ENCODE results near the gene CDKN2B.

- TF ChIP-seq, protein P1, sequence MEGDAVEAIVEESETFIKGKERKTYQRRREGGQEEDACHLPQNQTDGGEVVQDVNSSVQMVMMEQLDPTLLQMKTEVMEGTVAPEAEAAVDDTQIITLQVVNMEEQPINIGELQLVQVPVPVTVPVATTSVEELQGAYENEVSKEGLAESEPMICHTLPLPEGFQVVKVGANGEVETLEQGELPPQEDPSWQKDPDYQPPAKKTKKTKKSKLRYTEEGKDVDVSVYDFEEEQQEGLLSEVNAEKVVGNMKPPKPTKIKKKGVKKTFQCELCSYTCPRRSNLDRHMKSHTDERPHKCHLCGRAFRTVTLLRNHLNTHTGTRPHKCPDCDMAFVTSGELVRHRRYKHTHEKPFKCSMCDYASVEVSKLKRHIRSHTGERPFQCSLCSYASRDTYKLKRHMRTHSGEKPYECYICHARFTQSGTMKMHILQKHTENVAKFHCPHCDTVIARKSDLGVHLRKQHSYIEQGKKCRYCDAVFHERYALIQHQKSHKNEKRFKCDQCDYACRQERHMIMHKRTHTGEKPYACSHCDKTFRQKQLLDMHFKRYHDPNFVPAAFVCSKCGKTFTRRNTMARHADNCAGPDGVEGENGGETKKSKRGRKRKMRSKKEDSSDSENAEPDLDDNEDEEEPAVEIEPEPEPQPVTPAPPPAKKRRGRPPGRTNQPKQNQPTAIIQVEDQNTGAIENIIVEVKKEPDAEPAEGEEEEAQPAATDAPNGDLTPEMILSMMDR (IDR thresholded peaks at IDR 0.05), result no peak
- no peak for TF ChIP-seq RFX5 (IDR thresholded peaks at IDR 0.05; ENCODE audit: low read length)
- no peak for TF ChIP-seq CHD2 (IDR thresholded peaks at IDR 0.05; ENCODE audit: low read length, partially characterized antibody)
- TF ChIP-seq RXRA (IDR thresholded peaks at IDR 0.05; ENCODE audit: borderline replicate concordance, low read depth), result no peak
- TF ChIP-seq POLR2AphosphoS5 (IDR thresholded peaks at IDR 0.05; ENCODE audit: low read depth, low read length), result no peak
- TF ChIP-seq, protein P2, sequence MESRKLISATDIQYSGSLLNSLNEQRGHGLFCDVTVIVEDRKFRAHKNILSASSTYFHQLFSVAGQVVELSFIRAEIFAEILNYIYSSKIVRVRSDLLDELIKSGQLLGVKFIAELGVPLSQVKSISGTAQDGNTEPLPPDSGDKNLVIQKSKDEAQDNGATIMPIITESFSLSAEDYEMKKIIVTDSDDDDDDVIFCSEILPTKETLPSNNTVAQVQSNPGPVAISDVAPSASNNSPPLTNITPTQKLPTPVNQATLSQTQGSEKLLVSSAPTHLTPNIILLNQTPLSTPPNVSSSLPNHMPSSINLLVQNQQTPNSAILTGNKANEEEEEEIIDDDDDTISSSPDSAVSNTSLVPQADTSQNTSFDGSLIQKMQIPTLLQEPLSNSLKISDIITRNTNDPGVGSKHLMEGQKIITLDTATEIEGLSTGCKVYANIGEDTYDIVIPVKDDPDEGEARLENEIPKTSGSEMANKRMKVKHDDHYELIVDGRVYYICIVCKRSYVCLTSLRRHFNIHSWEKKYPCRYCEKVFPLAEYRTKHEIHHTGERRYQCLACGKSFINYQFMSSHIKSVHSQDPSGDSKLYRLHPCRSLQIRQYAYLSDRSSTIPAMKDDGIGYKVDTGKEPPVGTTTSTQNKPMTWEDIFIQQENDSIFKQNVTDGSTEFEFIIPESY (IDR thresholded peaks at IDR 0.05; ENCODE audit: borderline replicate concordance, low read depth), result no peak
- TF ChIP-seq FOXM1 (IDR thresholded peaks at IDR 0.05; ENCODE audit: low read depth), result no peak
- no peak for TF ChIP-seq EP300 (IDR thresholded peaks at IDR 0.05; ENCODE audit: borderline replicate concordance in 1 of 2, low read depth in 1 of 2, low read length in 1 of 2)
- TF ChIP-seq, protein P3, sequence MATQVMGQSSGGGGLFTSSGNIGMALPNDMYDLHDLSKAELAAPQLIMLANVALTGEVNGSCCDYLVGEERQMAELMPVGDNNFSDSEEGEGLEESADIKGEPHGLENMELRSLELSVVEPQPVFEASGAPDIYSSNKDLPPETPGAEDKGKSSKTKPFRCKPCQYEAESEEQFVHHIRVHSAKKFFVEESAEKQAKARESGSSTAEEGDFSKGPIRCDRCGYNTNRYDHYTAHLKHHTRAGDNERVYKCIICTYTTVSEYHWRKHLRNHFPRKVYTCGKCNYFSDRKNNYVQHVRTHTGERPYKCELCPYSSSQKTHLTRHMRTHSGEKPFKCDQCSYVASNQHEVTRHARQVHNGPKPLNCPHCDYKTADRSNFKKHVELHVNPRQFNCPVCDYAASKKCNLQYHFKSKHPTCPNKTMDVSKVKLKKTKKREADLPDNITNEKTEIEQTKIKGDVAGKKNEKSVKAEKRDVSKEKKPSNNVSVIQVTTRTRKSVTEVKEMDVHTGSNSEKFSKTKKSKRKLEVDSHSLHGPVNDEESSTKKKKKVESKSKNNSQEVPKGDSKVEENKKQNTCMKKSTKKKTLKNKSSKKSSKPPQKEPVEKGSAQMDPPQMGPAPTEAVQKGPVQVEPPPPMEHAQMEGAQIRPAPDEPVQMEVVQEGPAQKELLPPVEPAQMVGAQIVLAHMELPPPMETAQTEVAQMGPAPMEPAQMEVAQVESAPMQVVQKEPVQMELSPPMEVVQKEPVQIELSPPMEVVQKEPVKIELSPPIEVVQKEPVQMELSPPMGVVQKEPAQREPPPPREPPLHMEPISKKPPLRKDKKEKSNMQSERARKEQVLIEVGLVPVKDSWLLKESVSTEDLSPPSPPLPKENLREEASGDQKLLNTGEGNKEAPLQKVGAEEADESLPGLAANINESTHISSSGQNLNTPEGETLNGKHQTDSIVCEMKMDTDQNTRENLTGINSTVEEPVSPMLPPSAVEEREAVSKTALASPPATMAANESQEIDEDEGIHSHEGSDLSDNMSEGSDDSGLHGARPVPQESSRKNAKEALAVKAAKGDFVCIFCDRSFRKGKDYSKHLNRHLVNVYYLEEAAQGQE (IDR thresholded peaks at IDR 0.05; ENCODE audit: low read depth, low read length), result no peak
- TF ChIP-seq GABPA (IDR thresholded peaks at IDR 0.05; ENCODE audit: low read depth), result no peak
- no peak for TF ChIP-seq RAD21 (IDR thresholded peaks at IDR 0.05; ENCODE audit: low read length)
- no peak; the same call in 1 of the 2 replicates for TF ChIP-seq EZH2phosphoT487 (IDR thresholded peaks at IDR 0.05; ENCODE audit: borderline replicate concordance, low read depth)
These were observed 34.2 kb downstream of the CDKN2B start for GRCh38 chr9:21974722-21975409.

Data from SK-N-SH (cell line).